ENCODE measurements around the gene CALD1.

CALD1 gene

GRCh38 chr7:134799377-134799776 is 19.9 kb downstream of the CALD1 start:
- ChIA-PET POLR2A (no interaction called here), CTCF (no interaction called here)
- no peak for DNase-seq
- Histone ChIP-seq H3K4me3 (ENCODE audit: control insufficient read depth in 1 of 7, extremely low read depth in 1 of 7, insufficient read depth in 4 of 7, low read depth in 2 of 7, low read length in 6 of 7) (no peak overlapping the region), H3K27ac (ENCODE audit: insufficient read depth in 1 of 2, low read depth in 1 of 2, low read length in 2 of 2, poor library complexity in 1 of 2, severe bottlenecking in 2 of 2) (no peak overlapping the region), H3K36me3 (ENCODE audit: control insufficient read depth in 4 of 4, insufficient read depth in 4 of 4, low read length in 3 of 4) (no peaks in the 10 kb centered on the region), H3K27me3 (replicated peaks in 2 of 5; ENCODE audit: control insufficient read depth in 4 of 5, insufficient read depth in 5 of 5, low read length in 4 of 5) (no peaks in the 10 kb centered on the region), H3K9me3 (ENCODE audit: control extremely low read depth in 1 of 5, control insufficient read depth in 4 of 5, insufficient read depth in 2 of 5, low read depth in 1 of 5, low read length in 4 of 5) (no peaks in the 10 kb centered on the region), H3K4me1 (ENCODE audit: control extremely low read depth in 1 of 4, control insufficient read depth in 4 of 4, insufficient read depth in 4 of 4, low read length in 3 of 4) (no peaks in the 10 kb centered on the region)
- WGBS (ENCODE audit: insufficient coverage): 69% methylated on average over 4 of the region's 5 CpGs

GRCh38 chr7:134802762-134803161 is 23.3 kb downstream of the CALD1 start:
- ChIA-PET CTCF (no interaction called here), POLR2A (no interaction called here)
- Histone ChIP-seq H3K4me1 (ENCODE audit: control extremely low read depth in 1 of 4, control insufficient read depth in 4 of 4, insufficient read depth in 4 of 4, low read length in 3 of 4) (no peaks in the 10 kb centered on the region), H3K4me3 (ENCODE audit: control insufficient read depth in 1 of 7, extremely low read depth in 1 of 7, insufficient read depth in 4 of 7, low read depth in 2 of 7, low read length in 6 of 7) (no peak overlapping the region), H3K27me3 (replicated peaks in 2 of 5; ENCODE audit: control insufficient read depth in 4 of 5, insufficient read depth in 5 of 5, low read length in 4 of 5) (no peaks in the 10 kb centered on the region), H3K9me3 (ENCODE audit: control extremely low read depth in 1 of 5, control insufficient read depth in 4 of 5, insufficient read depth in 2 of 5, low read depth in 1 of 5, low read length in 4 of 5) (no peaks in the 10 kb centered on the region), H3K27ac (ENCODE audit: insufficient read depth in 1 of 2, low read depth in 1 of 2, low read length in 2 of 2, poor library complexity in 1 of 2, severe bottlenecking in 2 of 2) (no peak overlapping the region), H3K36me3 (ENCODE audit: control insufficient read depth in 4 of 4, insufficient read depth in 4 of 4, low read length in 3 of 4) (no peaks in the 10 kb centered on the region)
- 100% methylated on average over 2 of the region's 4 CpGs for WGBS (ENCODE audit: insufficient coverage)
- no peak for DNase-seq

GRCh38 chr7:134804351-134804750 is 24.9 kb downstream of the CALD1 start:
- CTCF ChIA-PET: no interaction called here
- no peak for DNase-seq
- H3K4me3 ChIP-seq (ENCODE audit: control insufficient read depth in 1 of 7, extremely low read depth in 1 of 7, insufficient read depth in 4 of 7, low read depth in 2 of 7, low read length in 6 of 7): no peak overlapping the region
- no peak overlapping the region for H3K27ac ChIP-seq (ENCODE audit: insufficient read depth in 1 of 2, low read depth in 1 of 2, low read length in 2 of 2, poor library complexity in 1 of 2, severe bottlenecking in 2 of 2)
- H3K9me3 ChIP-seq (ENCODE audit: control extremely low read depth in 1 of 5, control insufficient read depth in 4 of 5, insufficient read depth in 2 of 5, low read depth in 1 of 5, low read length in 4 of 5): no peaks in the 10 kb centered on the region
- POLR2A ChIA-PET: no interaction called here
- H3K4me1 ChIP-seq (ENCODE audit: control extremely low read depth in 1 of 4, control insufficient read depth in 4 of 4, insufficient read depth in 4 of 4, low read length in 3 of 4): no peaks in the 10 kb centered on the region
- no peaks in the 10 kb centered on the region for H3K36me3 ChIP-seq (ENCODE audit: control insufficient read depth in 4 of 4, insufficient read depth in 4 of 4, low read length in 3 of 4)
- no peaks in the 10 kb centered on the region for H3K27me3 ChIP-seq (replicated peaks in 2 of 5; ENCODE audit: control insufficient read depth in 4 of 5, insufficient read depth in 5 of 5, low read length in 4 of 5)
- WGBS (ENCODE audit: insufficient coverage): no CpG with 5 or more reads among the region's 2 CpGs

GRCh38 chr7:134804854-134805253 is 25.4 kb downstream of the CALD1 start:
- H3K9me3 ChIP-seq (ENCODE audit: control extremely low read depth in 1 of 5, control insufficient read depth in 4 of 5, insufficient read depth in 2 of 5, low read depth in 1 of 5, low read length in 4 of 5): no peaks in the 10 kb centered on the region
- H3K4me1 ChIP-seq (ENCODE audit: control extremely low read depth in 1 of 4, control insufficient read depth in 4 of 4, insufficient read depth in 4 of 4, low read length in 3 of 4): no peaks in the 10 kb centered on the region
- no peak for DNase-seq
- no peaks in the 10 kb centered on the region for H3K27me3 ChIP-seq (replicated peaks in 2 of 5; ENCODE audit: control insufficient read depth in 4 of 5, insufficient read depth in 5 of 5, low read length in 4 of 5)
- POLR2A ChIA-PET: no interaction called here
- no peak overlapping the region for H3K27ac ChIP-seq (ENCODE audit: insufficient read depth in 1 of 2, low read depth in 1 of 2, low read length in 2 of 2, poor library complexity in 1 of 2, severe bottlenecking in 2 of 2)
- H3K36me3 ChIP-seq (ENCODE audit: control insufficient read depth in 4 of 4, insufficient read depth in 4 of 4, low read length in 3 of 4): no peaks in the 10 kb centered on the region
- WGBS (ENCODE audit: insufficient coverage): 100% methylated on average over 3 of the region's 3 CpGs
- CTCF ChIA-PET: no interaction called here
- H3K4me3 ChIP-seq (ENCODE audit: control insufficient read depth in 1 of 7, extremely low read depth in 1 of 7, insufficient read depth in 4 of 7, low read depth in 2 of 7, low read length in 6 of 7): no peak overlapping the region

- Histone ChIP-seq H3K27me3 (replicated peaks in 2 of 5; ENCODE audit: control insufficient read depth in 4 of 5, insufficient read depth in 5 of 5, low read length in 4 of 5) (no peaks in the 10 kb centered on the region), H3K4me3 (ENCODE audit: control insufficient read depth in 1 of 7, extremely low read depth in 1 of 7, insufficient read depth in 4 of 7, low read depth in 2 of 7, low read length in 6 of 7) (no peak overlapping the region), H3K4me1 (ENCODE audit: control extremely low read depth in 1 of 4, control insufficient read depth in 4 of 4, insufficient read depth in 4 of 4, low read length in 3 of 4) (no peaks in the 10 kb centered on the region), H3K36me3 (ENCODE audit: control insufficient read depth in 4 of 4, insufficient read depth in 4 of 4, low read length in 3 of 4) (no peaks in the 10 kb centered on the region), H3K27ac (ENCODE audit: insufficient read depth in 1 of 2, low read depth in 1 of 2, low read length in 2 of 2, poor library complexity in 1 of 2, severe bottlenecking in 2 of 2) (no peak overlapping the region), H3K9me3 (ENCODE audit: control extremely low read depth in 1 of 5, control insufficient read depth in 4 of 5, insufficient read depth in 2 of 5, low read depth in 1 of 5, low read length in 4 of 5) (no peaks in the 10 kb centered on the region)
- ChIA-PET POLR2A (no interaction called here), CTCF (interaction anchor here (1.0 kb wide), 1 partner anchor 23 kb away, joined by 4 read pairs; no protein-coding TSS in a partner anchor)
- 100% methylated on average over 2 of the region's 4 CpGs for WGBS (ENCODE audit: insufficient coverage)
- no peak for DNase-seq
Measured at GRCh38 chr7:134806197-134806596, 26.8 kb downstream of the CALD1 start.

- H3K27me3 ChIP-seq (replicated peaks in 2 of 5; ENCODE audit: control insufficient read depth in 4 of 5, insufficient read depth in 5 of 5, low read length in 4 of 5): no peaks in the 10 kb centered on the region
- H3K4me1 ChIP-seq (ENCODE audit: control extremely low read depth in 1 of 4, control insufficient read depth in 4 of 4, insufficient read depth in 4 of 4, low read length in 3 of 4): no peaks in the 10 kb centered on the region
- POLR2A ChIA-PET: no interaction called here
- CTCF ChIA-PET: no interaction called here
- H3K9me3 ChIP-seq (ENCODE audit: control extremely low read depth in 1 of 5, control insufficient read depth in 4 of 5, insufficient read depth in 2 of 5, low read depth in 1 of 5, low read length in 4 of 5): no peaks in the 10 kb centered on the region
- no peak overlapping the region for H3K27ac ChIP-seq (ENCODE audit: insufficient read depth in 1 of 2, low read depth in 1 of 2, low read length in 2 of 2, poor library complexity in 1 of 2, severe bottlenecking in 2 of 2)
- no peak overlapping the region for H3K4me3 ChIP-seq (ENCODE audit: control insufficient read depth in 1 of 7, extremely low read depth in 1 of 7, insufficient read depth in 4 of 7, low read depth in 2 of 7, low read length in 6 of 7)
- WGBS (ENCODE audit: insufficient coverage): no CpG with 5 or more reads among the region's 1 CpG
- DNase-seq: no peak
- no peaks in the 10 kb centered on the region for H3K36me3 ChIP-seq (ENCODE audit: control insufficient read depth in 4 of 4, insufficient read depth in 4 of 4, low read length in 3 of 4)
Measured at GRCh38 chr7:134809616-134810015, 30.2 kb downstream of the CALD1 start.

- POLR2A ChIA-PET: no interaction called here
- H3K27ac ChIP-seq (ENCODE audit: insufficient read depth in 1 of 2, low read depth in 1 of 2, low read length in 2 of 2, poor library complexity in 1 of 2, severe bottlenecking in 2 of 2): no peak overlapping the region
Measured at GRCh38 chr7:134811765-134812164, 32.3 kb downstream of the CALD1 start.

More at GRCh38 chr7:134811765-134812164, 32.3 kb downstream of the CALD1 start:
- 20% methylated on average over 1 of the region's 3 CpGs for WGBS (ENCODE audit: insufficient coverage)
- H3K36me3 ChIP-seq (ENCODE audit: control insufficient read depth in 4 of 4, insufficient read depth in 4 of 4, low read length in 3 of 4): no peaks in the 10 kb centered on the region
- DNase-seq: no peak
- H3K4me1 ChIP-seq (ENCODE audit: control extremely low read depth in 1 of 4, control insufficient read depth in 4 of 4, insufficient read depth in 4 of 4, low read length in 3 of 4): no peaks in the 10 kb centered on the region
- CTCF ChIA-PET: no interaction called here
- peaks cover 0 to 4% (median 0%) of the 10 kb centered on the region in 5 experiments for H3K27me3 ChIP-seq (replicated peaks in 2 of 5; ENCODE audit: control insufficient read depth in 4 of 5, insufficient read depth in 5 of 5, low read length in 4 of 5)
- no peak overlapping the region for H3K4me3 ChIP-seq (ENCODE audit: control insufficient read depth in 1 of 7, extremely low read depth in 1 of 7, insufficient read depth in 4 of 7, low read depth in 2 of 7, low read length in 6 of 7)
- H3K9me3 ChIP-seq (ENCODE audit: control extremely low read depth in 1 of 5, control insufficient read depth in 4 of 5, insufficient read depth in 2 of 5, low read depth in 1 of 5, low read length in 4 of 5): peaks cover 0 to 4% (median 0%) of the 10 kb centered on the region in 5 experiments
